MCF 10A (cell line): ENCODE results near the gene MSANTD1. TPM values are rescaled to one million over a fixed set of nuclear protein-coding genes. Genes with fewer than 3 reads are reported as not detected.

ENCODE experiments used
- BruUV-seq: library from RNA; stranded (reverse); fragments of 400-500 nt; replicated peaks from 2 replicates; lab custom pipeline; 2021; lab: Mats Ljungman, UMichigan
- CTCF ChIA-PET: fragments of 300-600 bp; sonication (Branson Sonifier 250); formaldehyde crosslinking; extraction: SDS; loops from one replicate; lab custom pipeline; 2021; ENCODE audit warnings: antibody characterized with exemption, inconsistent platforms; lab: Yijun Ruan, JAX
- POLR2A ChIA-PET: fragments of 300-600, 350-650 bp; sonication (Branson Sonifier 250); formaldehyde crosslinking; extraction: SDS; loops from one replicate; lab custom pipeline; 2020; ENCODE audit warnings: antibody characterized with exemption, inconsistent platforms; lab: Yijun Ruan, JAX
- DNase-seq: peaks from one replicate; pipeline ENCODE4 v3.0.0-alpha.2; 2018; ENCODE audit not compliant: unreplicated experiment
- H3K27ac Mint-ChIP-seq: one replicate; pipeline ENCODE4 v1.8.0; 2022; ENCODE audit warnings: mild to moderate bottlenecking, low read depth, mixed read lengths; ENCODE audit not compliant: unreplicated experiment
- H3K27me3 Mint-ChIP-seq: one replicate; pipeline ENCODE4 v1.8.0; 2022; ENCODE audit warnings: mixed read lengths; ENCODE audit not compliant: insufficient read depth, unreplicated experiment
- H3K36me3 Mint-ChIP-seq: one replicate; pipeline ENCODE4 v1.8.0; 2022; ENCODE audit warnings: mild to moderate bottlenecking, moderate library complexity, mixed read lengths; ENCODE audit not compliant: insufficient read depth, unreplicated experiment
- H3K4me1 Mint-ChIP-seq: one replicate; pipeline ENCODE4 v1.8.0; 2022; ENCODE audit warnings: mixed read lengths; ENCODE audit not compliant: insufficient read depth, unreplicated experiment
- H3K4me3 Mint-ChIP-seq: one replicate; pipeline ENCODE4 v1.8.0; 2022; ENCODE audit warnings: mild to moderate bottlenecking, moderate library complexity, mixed read lengths; ENCODE audit not compliant: unreplicated experiment
- H3K9me3 Mint-ChIP-seq: one replicate; pipeline ENCODE4 v1.8.0; 2022; ENCODE audit warnings: mixed read lengths; ENCODE audit not compliant: unreplicated experiment
- CTCF ChIP-seq: fragments of 200-600 bp; IDR thresholded peaks from one replicate; pipeline ENCODE4 v1.8.0; 2022; ENCODE audit warnings: antibody characterized with exemption, mild to moderate bottlenecking; ENCODE audit not compliant: unreplicated experiment
- intact Hi-C: fragments of 100-400 bp; cut with micrococcal nuclease; formaldehyde crosslinking; loops from 2 replicates; pipeline ENCODE4 v1.14.1; 2022
- total RNA-seq: library from RNA; stranded (reverse); gene quantifications from 2 replicates; pipeline ENCODE4 v1.2.3, GENCODE V29; 2022

MSANTD1 gene
- total RNA-seq, 1 experiment from 2014 or later: 0.37 TPM

- no peak overlapping the region for H3K4me3 Mint-ChIP-seq
- BruUV-seq: no TSS peak
- no peaks in the 10 kb centered on the region for H3K9me3 Mint-ChIP-seq
- DNase-seq: no peak
- intact Hi-C loops: no loop called here
- ChIA-PET CTCF (no interaction called here), POLR2A (no interaction called here)
- H3K27me3 Mint-ChIP-seq: no peaks in the 10 kb centered on the region
- no peak overlapping the region for H3K27ac Mint-ChIP-seq
- TF ChIP-seq CTCF: no peak
- no peaks in the 10 kb centered on the region for H3K4me1 Mint-ChIP-seq
- peaks cover 59% of the 10 kb centered on the region for H3K36me3 Mint-ChIP-seq
Observed at GRCh38 chr4:3226944-3227343, 22.0 kb upstream of the MSANTD1 start.

- peaks cover 48% of the 10 kb centered on the region for H3K36me3 Mint-ChIP-seq
- CTCF ChIA-PET: interaction anchor here (0.6 kb wide), 1 partner anchor 1031 kb away, joined by 3 read pairs; no protein-coding TSS in a partner anchor
Observed at GRCh38 chr4:3227878-3228675, 20.9 kb upstream of the MSANTD1 start.

GRCh38 chr4:3228881-3229280 is 20.1 kb upstream of the MSANTD1 start:
- H3K27ac Mint-ChIP-seq: no peak overlapping the region
- H3K9me3 Mint-ChIP-seq: no peaks in the 10 kb centered on the region
- peaks cover 54% of the 10 kb centered on the region for H3K36me3 Mint-ChIP-seq
- no peak overlapping the region for H3K4me3 Mint-ChIP-seq
- DNase-seq: no peak
- no TSS peak for BruUV-seq
- ChIA-PET POLR2A (no interaction called here), CTCF (no interaction called here)
- H3K27me3 Mint-ChIP-seq: no peaks in the 10 kb centered on the region
- peaks cover 5% of the 10 kb centered on the region for H3K4me1 Mint-ChIP-seq
- TF ChIP-seq CTCF: no peak
- intact Hi-C loops: no loop called here

More at GRCh38 chr4:3227878-3228675, 20.9 kb upstream of the MSANTD1 start:
- POLR2A ChIA-PET: no interaction called here
- intact Hi-C loops: no loop called here
- no peaks in the 10 kb centered on the region for H3K4me1 Mint-ChIP-seq
- H3K4me3 Mint-ChIP-seq: no peak overlapping the region
- no peak for DNase-seq
- BruUV-seq: no TSS peak
- no peak overlapping the region for H3K27ac Mint-ChIP-seq
- no peak for TF ChIP-seq CTCF
- H3K27me3 Mint-ChIP-seq: no peaks in the 10 kb centered on the region
- H3K9me3 Mint-ChIP-seq: no peaks in the 10 kb centered on the region

- CTCF ChIA-PET: no interaction called here
- BruUV-seq: no TSS peak
- no peak overlapping the region for H3K27ac Mint-ChIP-seq
- no peak for TF ChIP-seq CTCF
- H3K27me3 Mint-ChIP-seq: no peaks in the 10 kb centered on the region
- H3K36me3 Mint-ChIP-seq: peaks cover 56% of the 10 kb centered on the region
- DNase-seq: no peak
- no peaks in the 10 kb centered on the region for H3K9me3 Mint-ChIP-seq
- peaks cover 5% of the 10 kb centered on the region for H3K4me1 Mint-ChIP-seq
- POLR2A ChIA-PET: no interaction called here
- intact Hi-C loops: no loop called here
- no peak overlapping the region for H3K4me3 Mint-ChIP-seq
Observed at GRCh38 chr4:3229328-3229727, 19.6 kb upstream of the MSANTD1 start.
